Esophagus muscularis mucosa (tissue), 3 donors: ENCODE results near the gene TSHR.

Experiments
- CTCF ChIP-seq, 3 experiments: fragments of 200-600 bp in 2 of 3; fragments of 450-650 bp in 1 of 3; sonication (generic) in 2 of 3; IDR thresholded peaks; one replicate each; pipeline ENCODE4 v1.5.1; 2017 to 2019; ENCODE audit warnings: antibody characterized with exemption in 3 of 3, mild to moderate bottlenecking in 2 of 3, moderate library complexity in 1 of 3
- POLR2A ChIP-seq: fragments of 450-650 bp; IDR thresholded peaks from one replicate; pipeline ENCODE4 v1.6.1; 2017; ENCODE audit warnings: antibody characterized with exemption, moderate library complexity, mild to moderate bottlenecking, low read depth

GRCh38 chr14:80906946-80907345 lies 48.5 kb upstream of the TSHR start:
- TF ChIP-seq CTCF (IDR thresholded peaks at IDR 0.05) (no peak), POLR2A (no peak)
